Uterus (tissue), 2 donors: ENCODE data around the gene ALLC.

Experiments used
- POLR2A ChIP-seq, 2 donors: fragments of 450-650 bp; IDR thresholded peaks; one replicate each; pipeline ENCODE4 v1.6.1; 2016; ENCODE audit warnings: antibody characterized with exemption in 2 of 2, mild to moderate bottlenecking in 1 of 2, moderate library complexity in 1 of 2
- TF ChIP-seq, protein P1 (sequence below), 4 experiments: fragments of 200-600 bp in 2 of 4; fragments of 450-650 bp in 2 of 4; sonication (generic) in 2 of 4; IDR thresholded peaks; one replicate each; pipeline ENCODE4 v1.5.1; 2016 to 2019; ENCODE audit warnings: antibody characterized with exemption in 4 of 4, mild to moderate bottlenecking in 2 of 4, moderate library complexity in 1 of 4

- TF ChIP-seq, protein P1, sequence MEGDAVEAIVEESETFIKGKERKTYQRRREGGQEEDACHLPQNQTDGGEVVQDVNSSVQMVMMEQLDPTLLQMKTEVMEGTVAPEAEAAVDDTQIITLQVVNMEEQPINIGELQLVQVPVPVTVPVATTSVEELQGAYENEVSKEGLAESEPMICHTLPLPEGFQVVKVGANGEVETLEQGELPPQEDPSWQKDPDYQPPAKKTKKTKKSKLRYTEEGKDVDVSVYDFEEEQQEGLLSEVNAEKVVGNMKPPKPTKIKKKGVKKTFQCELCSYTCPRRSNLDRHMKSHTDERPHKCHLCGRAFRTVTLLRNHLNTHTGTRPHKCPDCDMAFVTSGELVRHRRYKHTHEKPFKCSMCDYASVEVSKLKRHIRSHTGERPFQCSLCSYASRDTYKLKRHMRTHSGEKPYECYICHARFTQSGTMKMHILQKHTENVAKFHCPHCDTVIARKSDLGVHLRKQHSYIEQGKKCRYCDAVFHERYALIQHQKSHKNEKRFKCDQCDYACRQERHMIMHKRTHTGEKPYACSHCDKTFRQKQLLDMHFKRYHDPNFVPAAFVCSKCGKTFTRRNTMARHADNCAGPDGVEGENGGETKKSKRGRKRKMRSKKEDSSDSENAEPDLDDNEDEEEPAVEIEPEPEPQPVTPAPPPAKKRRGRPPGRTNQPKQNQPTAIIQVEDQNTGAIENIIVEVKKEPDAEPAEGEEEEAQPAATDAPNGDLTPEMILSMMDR (IDR thresholded peaks at IDR 0.05), result no peak
- TF ChIP-seq POLR2A (IDR thresholded peaks at IDR 0.05), result no peak
Observed at GRCh38 chr2:3628241-3628679, 29.7 kb upstream of the ALLC start.
